LNCAP (cell line): ENCODE data around the gene UBXN7.

Experiments used
- TF ChIP-seq, protein P1 (sequence below): fragments of 450-650 bp; IDR thresholded peaks from 2 replicates; pipeline ENCODE4 v1.5.1; 2017; ENCODE audit warnings: mild to moderate bottlenecking

UBXN7 gene

DNA sequence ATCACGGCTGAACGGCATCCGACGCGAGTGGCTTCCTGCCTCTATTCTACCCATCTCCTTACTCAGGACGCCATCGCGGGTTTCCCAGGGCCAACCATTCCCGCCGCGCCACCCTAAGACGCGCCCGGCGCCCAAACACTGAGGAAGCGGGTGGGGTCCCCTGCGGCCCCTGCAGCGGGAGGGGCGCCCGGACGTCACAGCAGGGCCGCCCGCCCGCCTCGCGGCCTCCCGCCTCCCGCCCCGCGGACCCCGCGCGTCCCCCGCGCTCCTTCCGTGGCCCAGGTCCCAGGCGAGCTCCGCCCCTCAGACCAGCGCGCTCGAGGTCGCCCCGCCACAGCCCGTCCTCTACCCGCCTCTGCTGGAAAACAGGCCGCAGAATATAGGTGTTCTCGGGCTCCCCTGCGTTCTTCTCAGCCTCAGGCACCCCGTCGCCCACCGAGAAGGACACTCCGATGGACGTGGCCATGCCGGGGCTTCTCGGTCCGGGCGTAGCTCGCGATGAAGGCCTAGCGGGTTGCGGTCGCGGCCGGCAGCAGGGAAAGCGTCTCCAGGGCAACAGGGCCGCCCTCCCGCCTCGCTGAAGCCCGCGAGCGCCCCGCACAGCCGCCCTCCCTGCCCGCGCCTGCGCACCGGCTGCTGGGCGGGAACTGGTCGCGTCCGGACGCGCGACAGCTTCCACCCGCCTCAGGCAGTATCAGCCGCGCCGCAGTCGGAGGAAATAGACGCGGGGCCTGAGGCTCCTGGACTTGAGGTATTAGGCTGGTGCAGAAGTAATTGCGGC, 114.3 kb downstream of the UBXN7 start, which contains the start of gene DYNLT2B:
DYNLT2B (minus strand) TSS at position 554 of the 781 bp plus-strand sequence; CDS start at position 466, 88 bp downstream.
- TF ChIP-seq, protein P1, sequence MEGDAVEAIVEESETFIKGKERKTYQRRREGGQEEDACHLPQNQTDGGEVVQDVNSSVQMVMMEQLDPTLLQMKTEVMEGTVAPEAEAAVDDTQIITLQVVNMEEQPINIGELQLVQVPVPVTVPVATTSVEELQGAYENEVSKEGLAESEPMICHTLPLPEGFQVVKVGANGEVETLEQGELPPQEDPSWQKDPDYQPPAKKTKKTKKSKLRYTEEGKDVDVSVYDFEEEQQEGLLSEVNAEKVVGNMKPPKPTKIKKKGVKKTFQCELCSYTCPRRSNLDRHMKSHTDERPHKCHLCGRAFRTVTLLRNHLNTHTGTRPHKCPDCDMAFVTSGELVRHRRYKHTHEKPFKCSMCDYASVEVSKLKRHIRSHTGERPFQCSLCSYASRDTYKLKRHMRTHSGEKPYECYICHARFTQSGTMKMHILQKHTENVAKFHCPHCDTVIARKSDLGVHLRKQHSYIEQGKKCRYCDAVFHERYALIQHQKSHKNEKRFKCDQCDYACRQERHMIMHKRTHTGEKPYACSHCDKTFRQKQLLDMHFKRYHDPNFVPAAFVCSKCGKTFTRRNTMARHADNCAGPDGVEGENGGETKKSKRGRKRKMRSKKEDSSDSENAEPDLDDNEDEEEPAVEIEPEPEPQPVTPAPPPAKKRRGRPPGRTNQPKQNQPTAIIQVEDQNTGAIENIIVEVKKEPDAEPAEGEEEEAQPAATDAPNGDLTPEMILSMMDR = no peak

DNA sequence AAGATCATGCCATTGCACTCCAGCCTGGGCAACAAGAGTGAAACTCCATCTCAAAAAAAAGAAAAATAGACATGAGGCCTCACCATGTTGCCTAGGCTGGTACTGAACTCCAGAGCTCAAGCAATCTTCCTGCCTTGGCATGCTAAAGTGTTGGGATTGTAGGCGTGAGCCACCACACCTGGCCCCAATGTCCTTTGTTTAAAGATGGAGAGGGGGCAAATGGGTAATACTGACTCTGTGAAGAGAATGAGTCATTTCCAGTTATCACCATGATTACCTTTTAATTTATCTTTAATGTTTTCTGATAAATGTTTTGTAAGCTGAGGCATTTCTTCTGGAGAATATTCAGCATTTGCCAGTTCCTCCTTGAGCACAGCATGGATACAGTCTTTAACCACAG, 116.4 kb downstream of the UBXN7 start:
- TF ChIP-seq, protein P1 = no peak

DNA sequence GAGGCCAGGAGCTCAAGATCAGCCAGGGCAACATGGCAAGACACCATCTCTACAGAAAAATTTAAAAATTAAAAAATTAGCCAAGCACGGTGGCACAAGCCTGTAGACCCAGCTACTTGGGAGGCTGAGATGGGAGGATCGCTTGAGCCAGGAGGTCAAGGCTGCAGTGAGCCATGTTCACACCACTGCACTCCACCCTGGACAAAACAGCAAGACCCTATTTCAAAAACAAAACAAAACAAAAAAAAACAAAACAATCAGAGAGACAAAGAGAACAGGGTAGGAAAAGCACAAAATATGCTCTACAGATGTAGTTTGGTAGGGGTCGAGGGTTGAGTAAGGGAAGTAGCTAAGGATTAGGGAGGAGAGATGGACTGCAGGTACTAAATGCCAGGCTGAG, 117.6 kb downstream of the UBXN7 start:
- TF ChIP-seq, protein P1 = no peak

DNA sequence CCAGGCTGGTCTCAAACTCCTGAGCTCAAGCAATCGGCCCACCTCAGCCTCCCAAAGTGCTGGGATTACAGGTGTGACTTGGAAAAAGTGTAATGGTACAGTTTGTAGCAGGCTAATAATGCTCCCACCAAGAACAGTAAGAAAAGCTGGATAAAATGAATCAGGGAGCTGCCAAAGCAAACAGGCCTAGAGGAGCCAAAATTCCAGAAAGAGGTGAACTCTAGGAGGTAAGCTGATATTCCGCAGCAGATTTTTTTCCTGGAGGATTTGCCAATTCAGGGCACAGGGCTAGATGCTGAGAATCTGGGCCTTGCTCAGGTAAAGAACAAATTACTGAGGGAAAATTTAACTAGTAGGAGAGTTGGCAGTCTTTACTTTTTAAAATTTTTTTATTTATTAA, 133.7 kb downstream of the UBXN7 start:
- TF ChIP-seq, protein P1 = no peak
